GM18861 (cell line): ENCODE data around the gene CFAP65.

Experiments used
- ATAC-seq: cut with Tn5 transposase; IDR thresholded peaks from one replicate; pipeline ENCODE4 v1.9.1; 2021; ENCODE audit not compliant: unreplicated experiment

CFAP65 gene

DNA sequence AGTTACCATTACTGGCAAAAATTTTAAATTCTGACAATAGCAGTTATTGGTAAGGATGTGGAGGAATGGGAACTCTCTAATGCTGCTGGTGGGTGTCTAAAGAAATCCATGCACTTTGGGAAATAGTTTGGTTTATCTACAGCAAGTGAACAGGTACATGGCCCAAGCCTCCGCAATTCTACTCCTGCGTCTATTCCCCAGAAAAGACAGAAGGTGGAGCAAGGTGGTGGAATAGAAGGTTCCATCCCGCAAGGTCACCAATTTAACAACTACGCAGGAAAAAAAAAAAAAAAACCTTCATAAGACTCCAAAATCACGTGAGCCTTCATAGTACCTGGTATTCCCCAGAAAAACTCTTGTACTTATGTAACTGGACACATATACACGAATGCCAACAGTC is 6.5 kb downstream of the CFAP65 start:
- ATAC-seq, result no peak

DNA sequence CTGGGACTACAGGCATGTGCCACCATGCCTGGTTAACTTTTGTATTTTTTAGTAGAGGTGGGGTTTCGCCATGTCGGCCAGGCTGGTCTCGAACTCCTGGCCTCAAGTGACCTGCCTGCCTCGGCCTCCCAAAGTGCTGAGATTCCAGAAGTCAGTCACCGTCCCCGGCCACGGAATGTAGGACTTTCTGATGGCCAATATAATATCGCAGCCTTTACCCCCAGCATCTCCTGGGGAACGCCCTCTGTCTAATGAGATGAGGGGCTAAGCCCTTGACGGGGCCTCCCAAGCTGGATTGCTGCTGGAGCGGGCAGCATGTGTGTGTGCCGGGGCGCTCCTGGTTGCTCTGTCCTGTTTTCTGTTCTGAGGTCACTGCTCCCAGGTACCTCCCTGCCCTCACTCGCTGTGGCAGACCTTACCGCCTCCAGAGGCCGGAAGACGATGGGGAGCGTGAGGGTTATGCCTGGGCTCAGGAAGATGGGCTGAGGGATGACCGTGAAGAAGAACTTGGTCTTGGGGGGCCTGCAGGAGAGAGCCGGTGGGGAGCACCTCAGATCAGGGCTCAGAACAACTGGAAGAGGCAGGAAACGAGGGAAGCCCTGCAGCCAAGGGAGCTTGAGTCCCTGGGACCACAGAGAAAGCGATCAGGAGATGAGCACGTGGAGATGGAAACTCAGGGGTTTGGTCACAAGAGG is 9.1 kb downstream of the CFAP65 start:
- ATAC-seq, result no peak

DNA sequence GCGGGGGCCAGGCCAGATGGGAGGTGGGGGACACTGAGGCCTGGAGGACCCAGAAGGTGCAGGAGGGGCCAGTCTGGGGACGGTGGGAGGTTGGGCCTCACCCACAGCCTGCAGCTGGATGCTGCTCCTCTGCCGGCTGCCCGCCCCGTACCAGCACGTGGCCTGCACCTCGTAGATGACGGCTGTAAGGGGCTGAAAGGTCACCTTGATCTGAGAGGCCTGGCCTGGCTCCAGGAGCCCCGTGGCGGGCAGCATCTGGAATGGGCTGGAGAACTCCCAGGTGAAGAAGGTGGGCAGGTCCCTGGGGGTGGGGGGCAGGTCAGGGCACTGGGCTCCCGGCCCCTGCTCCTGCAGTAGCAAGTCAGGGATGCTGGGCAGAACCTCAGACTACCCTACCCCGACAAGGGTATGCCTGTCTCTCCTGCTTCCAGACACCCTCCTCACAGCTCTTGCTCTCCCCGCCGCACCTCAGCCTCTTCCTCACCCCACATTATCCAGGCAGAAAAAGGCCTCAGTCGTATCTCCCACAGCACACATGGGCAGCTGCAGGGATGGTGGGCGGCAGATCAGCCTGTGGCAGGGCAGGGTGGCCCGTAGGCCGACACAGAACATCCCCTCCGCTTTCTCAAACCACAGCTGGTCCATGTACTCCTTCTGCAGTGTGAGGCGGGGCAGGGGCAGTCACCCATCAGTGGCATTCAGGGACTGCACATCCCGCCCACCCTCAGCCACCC is 10.1 kb downstream of the CFAP65 start:
- ATAC-seq, result no peak

DNA sequence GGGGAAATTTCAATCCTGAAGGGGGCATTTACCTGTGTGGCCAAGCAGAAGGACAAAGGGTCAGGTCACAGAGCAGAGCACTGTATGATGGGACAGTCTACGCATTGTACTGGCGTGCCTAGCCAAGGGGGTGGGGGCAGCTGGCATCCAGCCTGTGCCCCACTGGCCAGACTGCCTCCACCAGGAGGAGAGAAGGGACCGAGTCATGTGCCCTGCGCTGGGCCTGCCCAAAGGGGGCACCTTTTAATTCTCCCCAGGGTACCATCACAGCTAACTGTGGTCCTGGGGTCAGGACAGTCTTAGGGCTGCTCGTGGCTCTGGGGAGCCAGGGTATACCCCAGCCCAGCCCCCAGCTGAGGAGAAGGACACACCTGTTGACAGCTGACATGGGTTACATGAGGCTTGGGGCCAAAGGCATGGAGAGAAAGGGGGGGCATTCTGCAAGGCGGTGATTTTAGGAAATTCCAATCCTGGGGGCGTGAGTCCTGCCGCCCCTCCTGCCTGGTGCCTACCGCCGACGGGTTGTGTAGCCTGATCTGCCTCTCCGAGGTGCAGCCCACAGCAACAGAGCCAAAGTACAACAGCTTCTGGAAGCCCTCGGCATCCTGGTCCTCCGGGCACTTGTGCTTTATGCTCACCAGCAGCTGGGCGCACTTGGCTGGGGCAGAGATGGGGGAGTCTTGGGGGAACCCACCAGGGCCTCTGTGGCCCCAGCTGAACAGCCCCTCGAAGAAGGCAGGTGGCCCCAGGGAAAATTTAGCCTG is 11.0 kb downstream of the CFAP65 start:
- no peak for ATAC-seq

DNA sequence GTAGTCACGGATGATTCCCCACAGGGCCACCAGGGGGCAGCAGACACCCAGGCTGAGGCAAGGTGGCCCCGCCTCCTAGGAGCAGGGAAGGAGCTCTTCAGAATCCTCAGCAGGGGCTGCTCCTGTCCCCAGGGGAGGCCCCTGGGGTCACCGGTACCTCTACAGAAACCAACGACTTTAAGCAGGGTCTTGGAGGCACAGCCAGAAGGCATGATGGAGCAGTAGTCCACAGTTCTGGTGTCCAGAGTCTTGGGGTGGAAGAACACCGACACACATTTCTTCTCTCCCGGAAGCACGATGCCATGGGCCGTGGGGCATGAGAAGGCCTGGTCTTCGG is 11.5 kb downstream of the CFAP65 start:
- ATAC-seq, result no peak

DNA sequence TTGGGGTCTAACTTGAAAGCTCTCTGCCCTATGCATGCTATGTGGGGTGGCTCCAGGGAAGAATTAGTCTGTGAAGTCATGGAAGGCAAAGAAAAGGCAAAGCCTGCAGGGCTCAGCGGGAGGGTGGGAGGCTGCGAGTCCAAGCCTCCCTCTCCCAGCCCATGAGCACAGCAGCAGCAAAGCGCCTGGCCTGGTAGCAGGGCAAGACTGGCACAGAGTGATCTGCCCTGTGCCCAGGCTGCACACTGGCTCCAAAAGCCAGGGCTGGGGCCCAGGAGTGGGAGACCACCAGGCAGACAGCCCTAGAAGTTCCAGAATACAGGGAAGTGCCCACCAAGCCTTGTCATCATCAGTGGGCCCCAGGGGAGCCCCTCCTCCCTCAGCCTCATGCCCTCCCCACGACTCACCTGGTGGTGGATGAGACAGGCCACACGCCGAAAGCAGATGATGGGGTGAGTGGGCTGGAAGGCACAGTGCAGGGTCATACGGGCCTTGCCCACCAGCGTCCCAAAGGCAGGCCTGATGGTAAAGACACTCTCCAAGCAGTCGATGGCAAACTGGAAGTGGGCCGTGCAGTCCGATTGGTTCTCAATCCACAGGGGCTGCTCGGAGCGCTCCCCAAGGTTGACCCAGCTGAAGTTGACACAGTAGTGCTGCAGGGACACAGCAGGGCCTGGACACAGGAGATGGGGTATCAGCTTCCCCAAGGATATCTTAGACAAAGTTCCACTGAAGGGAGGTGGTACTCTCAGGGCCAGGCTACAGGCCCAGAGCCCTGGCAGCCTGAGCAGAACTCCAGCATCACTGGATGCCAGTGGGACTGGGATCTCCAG is 12.1 kb downstream of the CFAP65 start:
- no peak for ATAC-seq

DNA sequence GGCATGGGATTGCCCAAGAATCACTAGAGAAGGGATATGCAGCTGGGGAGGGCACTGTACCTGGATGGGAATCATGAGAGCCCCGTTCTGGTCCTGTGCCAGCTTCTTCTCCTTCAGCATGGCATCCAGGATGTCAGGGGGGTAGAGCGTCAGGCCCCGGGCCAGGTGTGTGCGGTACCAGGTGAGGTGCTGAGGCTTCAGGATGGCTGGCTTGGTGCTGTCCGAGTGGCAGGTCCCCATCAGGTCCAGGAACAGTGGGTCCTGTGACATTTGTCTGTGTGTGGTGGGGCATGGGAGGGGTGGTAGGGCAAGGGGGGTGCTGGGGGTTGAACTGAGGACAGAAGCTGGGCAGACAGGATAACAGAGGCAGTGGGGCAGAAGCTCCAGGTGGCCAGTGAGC is 13.2 kb downstream of the CFAP65 start:
- ATAC-seq, result no peak

DNA sequence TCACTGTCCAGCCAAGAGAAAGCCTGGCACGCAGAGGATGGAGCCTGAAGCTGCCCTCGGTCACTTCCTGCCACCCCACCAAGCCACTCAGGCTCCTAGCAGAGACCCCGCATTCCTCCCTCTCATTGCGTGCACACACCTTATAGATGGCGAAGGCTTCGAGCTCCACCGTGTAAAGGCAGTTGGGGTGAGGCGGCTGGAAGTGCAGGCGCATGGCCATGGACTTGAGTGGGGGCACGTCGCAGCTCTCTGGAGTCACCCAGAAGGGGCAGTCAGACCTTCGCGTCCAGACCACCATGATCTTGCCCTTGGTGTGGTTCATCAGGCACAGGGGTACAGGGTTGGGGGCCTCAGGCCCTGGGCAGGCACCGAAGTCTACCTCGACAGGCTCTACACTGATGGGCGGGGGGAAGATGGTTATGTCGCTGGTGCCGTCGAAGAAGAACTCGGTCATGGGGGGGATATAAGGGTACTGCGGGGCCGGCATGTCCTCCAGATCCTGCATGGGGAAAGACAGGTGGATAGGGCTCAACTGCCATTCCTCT is 13.7 kb downstream of the CFAP65 start:
- ATAC-seq, result no peak

DNA sequence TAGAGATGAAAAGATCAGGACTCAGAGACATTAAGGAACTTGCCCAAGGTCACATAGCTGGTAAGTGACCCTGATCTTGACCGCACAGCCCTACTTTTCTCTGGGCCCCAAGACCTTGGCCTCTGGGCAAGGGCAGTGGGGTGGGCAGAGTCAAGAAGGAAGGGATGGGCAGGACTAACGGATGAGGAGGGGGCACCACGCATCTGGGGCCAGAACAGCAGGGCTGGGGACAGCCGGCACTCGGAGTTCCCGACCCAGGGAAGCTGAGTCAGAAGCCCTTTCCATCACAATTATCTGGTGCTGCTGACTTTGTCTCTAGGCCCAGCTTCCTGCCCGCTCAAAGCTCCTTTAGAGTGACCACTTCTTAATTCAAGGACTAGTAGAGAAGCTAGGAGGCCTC is 14.4 kb downstream of the CFAP65 start:
- ATAC-seq, result no peak

DNA sequence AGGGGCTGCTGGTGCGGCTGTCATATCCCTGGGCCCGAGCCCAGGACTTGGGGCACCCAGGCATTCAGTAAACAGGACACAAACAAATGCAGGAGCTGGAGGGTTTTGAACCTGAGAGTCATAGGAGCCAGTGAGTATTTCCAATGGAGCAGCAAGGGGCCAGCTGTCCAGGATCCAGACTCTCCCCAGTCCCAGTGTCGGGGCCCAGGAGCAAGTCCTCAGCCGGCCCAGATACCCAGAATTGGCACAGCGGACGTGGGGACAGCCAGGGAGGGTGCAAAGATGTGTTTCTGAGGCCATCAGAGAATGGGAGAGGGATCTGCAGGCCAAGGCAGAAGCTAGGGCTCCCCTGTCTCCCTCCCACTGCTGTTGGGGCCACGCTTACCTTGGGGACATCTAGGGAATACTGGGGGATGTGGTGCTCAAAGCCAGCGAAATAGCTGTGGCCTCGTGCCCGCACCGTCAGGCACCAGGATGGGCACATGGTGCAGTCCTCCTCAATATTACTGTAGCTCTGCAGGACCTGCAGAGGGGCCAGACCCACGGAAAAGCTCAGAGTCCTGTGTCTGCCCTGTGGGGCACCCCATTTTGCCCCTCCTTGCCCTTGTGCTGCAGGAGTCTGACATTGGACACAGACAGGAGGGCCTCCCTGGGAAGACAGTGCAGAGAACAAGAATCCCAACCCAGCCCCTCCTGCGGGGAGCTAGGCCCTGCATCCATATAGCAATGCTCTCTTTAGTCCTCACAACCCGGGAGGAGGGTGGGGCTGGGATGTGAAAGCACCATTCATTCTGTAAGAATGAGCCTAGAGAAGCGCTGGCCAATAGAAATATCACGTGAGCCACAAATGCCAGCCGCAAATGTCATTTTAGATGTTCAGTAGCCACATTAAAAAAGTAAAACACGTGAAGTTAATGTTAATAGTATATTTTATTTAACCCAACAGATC is 15.4 kb downstream of the CFAP65 start:
- no peak for ATAC-seq

DNA sequence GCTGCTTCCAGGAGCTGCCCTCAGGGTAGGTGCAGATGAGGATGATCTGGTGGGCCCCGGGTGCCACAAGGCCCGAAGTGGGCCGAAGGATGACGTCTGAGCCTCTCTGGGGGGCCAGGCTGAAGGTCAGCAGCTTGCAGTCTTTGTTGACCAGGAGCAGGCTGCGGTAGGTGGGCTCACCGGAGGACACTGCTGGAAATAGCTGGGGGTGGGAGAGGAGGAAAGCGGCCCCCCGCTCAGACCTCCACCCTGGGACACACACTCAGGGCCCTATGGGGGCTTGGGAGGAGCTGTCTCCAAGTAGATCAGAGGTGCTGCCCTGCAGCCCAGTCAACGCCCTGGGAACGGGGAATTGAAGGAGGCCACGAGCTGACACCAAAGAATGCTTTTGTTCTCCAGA is 17.3 kb downstream of the CFAP65 start:
- ATAC-seq, result no peak

DNA sequence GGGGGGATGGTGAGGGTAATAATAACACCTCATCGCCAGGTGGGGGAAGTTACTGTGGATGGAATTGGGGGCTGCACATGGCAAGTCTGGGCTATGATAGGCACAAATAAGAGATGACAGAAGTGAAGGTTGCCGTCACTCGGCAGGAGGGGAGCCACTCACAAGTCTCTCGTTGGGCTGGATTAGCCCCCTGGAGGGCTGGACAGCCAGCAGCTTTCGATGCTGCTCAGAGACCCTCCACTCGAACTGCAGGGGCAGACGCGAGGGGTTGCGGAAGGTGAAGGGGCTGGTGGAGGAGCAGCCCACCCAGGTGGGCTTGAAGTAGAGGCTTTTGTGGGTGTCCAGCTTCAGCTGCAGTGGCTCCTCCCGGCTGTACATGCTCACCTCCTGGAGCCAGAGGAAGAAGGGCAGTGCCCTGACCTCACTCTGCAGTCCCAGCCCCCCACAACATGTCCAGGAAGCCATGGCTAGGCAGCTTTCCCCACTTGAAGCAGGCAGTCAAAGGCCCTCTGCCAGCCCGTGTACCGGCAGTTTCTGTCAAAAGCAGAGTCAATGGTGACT is 18.2 kb downstream of the CFAP65 start:
- no peak for ATAC-seq

DNA sequence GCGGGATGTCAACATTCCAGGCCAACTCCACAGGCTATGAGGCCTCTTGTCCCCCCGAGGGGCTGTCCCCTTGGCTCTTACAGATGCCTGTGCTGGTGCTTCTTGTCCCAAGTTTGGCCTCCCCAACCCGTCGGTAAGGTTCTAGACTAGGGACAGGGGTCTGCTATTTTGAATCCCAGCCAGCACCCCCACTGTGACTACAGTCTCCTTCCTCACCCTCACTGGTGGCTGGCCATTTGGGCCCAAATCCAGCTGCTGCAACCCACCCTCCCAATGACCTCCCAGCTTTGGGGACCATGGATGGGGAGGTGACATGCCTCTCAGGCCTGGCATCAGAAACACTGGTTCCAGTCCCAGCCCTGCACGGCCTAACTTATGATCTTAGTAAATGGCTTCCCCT is 18.7 kb downstream of the CFAP65 start:
- no peak for ATAC-seq

DNA sequence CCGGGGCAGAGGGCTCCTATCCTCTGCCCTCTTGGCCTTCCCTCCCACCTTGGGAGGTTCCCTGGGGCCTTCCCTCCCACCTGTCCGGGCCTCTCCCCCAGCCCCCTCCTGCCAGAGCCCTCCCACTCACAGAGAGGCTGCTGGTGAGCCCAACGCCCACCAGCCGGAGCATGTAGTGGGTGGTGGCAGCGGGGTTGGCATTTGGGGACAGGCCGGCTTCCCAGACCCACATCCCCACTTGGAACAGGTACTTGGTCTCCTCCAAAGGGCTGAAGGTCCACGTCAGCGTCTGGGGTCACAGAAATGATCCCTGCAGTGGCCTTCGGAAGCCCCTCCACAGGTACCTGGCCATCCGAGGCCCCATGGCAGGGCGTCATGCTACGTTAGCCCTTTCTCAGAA is 19.3 kb downstream of the CFAP65 start:
- ATAC-seq, result no peak

DNA sequence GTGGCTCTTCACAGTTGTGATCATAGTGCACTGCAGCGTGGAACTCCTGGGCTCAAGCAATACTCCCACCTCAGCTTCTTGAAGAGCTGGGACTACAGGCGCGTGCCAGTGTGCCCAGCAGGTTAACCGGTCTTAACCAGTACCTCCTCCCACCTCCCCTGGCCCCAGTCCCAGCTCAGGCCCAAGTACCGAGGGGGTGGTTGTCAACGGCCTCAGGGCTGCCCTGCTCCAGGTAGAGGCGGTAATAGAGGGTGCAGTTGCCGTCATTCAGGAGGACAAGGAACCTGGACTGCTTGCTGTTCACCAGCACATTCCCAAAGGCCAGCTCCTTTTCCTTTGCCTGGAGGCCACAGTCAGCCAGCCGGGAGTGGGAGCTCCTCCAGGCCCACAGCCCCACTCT is 19.7 kb downstream of the CFAP65 start:
- ATAC-seq, result no peak

DNA sequence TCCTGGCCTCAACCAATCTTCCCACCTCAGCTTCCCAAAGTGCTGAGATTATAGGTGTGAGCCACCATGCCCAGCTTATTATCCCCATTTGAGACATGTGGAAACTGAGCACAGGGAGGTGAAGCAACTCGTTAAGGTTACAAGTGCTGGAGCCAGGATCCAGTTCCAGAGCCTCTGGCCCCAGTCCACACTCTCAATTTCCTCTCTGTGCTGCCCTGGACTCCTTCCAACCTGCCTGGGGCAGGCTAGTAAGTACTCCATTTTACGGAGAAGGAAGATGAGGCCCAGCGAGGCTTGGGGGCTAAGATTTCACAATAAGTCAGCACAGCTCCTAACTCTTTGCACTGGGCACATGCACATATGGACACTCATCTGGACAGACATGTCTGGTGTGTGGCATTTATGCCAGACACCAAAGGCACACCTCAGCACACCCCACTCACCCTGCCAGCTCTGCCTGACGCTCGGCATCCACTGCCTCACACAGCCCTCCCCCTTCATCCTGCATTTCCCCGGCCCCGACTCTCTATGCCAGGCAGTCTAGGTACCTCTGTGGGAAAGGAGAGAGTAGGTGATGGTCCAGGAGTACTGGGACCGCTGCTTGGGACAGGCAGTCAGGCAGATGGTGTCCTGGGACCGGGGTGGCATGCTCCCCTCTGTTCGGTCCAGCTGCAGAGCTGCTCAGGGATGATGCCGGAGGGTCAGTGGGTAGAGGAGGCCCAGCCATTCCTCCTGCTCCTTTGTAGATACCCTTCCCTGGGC is 20.5 kb downstream of the CFAP65 start:
- no peak for ATAC-seq

DNA sequence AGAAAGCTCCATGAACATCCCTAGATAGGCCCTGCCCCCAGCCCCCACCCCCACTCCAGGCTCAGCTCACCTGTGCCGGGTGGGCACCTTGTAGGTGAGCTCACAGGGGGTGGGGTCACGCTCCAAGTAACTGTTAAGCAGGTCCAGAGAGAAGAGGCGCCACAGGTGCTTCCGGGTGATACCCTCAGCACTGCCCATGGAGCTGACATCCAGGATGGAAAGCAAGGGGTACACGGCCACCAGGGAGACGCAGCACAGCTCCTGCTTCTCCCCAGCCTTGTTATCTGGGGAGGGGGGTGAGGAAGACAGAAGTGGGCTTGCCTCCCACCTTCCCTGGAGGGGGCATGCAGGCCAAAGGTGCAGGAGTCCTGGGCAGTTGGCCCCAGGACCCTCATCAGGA is 21.9 kb downstream of the CFAP65 start:
- ATAC-seq, result no peak

DNA sequence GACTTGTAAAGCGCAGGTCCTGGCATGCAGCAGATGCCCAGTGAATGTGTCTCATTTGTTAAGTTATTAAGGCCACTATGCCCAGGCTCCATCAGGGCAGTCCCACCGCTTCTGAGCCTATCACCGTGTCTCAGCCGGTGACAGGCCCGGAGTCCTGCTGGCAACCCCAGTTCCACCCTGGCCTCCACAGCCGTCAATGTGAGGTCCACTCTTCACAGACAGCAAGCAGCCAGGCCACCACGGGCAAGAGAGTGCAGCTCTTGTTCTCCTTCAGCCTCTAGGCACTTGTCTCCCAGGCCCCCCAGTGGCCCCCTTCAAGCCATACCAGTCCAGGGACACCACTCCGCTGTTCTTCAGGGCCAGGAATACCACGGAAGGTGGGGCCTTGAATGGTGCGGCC is 22.6 kb downstream of the CFAP65 start:
- ATAC-seq, result no peak

DNA sequence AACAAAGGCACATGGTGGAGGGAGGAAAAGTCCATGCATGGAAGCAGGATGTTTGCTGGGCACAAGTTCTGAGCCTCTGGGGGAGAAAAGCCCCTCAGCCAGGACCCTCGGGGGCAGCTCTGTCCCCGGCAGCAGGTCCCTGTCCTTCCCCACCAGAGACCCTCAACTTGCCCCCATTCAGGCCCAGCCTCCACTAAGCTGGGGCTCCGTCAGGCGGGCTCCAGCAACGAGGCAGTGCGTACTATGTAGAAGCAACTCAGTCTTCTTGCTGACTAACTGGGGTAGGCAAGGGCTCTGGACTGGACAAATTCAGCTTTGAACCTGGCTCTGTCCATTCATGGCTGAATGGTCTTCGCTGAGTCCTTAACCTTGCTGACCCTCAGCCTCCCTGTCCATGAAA is 23.0 kb downstream of the CFAP65 start:
- no peak for ATAC-seq
